Measurements from ENCODE around the gene OR52E8. TPM values are rescaled to one million over a fixed set of nuclear protein-coding genes. Genes with fewer than 3 reads are reported as not detected.

Gene OR52E8
- not detected in 2 replicates for total RNA-seq

GRCh38 chr11:5857590-5857989 lies at the start of gene OR52E8:
Gene OR52E8 (minus strand): TSS chr11:5857690. CDS start chr11:5857690, 0 bp downstream.

GRCh38 chr11:5892908-5893307 lies 35.4 kb upstream of the OR52E8 start, which contains the start of gene OR52E5:
Gene OR52E5 (plus strand): TSS chr11:5893208. CDS start chr11:5900777, 7,569 bp downstream.

GRCh38 chr11:5880329-5880728 lies 22.8 kb upstream of the OR52E8 start, which contains the start of gene OR52E4:
Gene OR52E4 (plus strand): TSS chr11:5880629. CDS start chr11:5884293, 3,664 bp downstream.

GRCh38 chr11:5841797-5842196 lies 15.7 kb downstream of the OR52E8 start, which contains the start of gene OR52E6:
Gene OR52E6 (minus strand): TSS chr11:5841897. CDS start chr11:5841897, 0 bp downstream.

GRCh38 chr11:5808500-5809121 lies 48.9 kb downstream of the OR52E8 start, which contains the start of gene OR52N2:
Gene OR52N2 (plus strand): TSS chr11:5808924. CDS start chr11:5820336, 11,412 bp downstream.

Other genes starting within 250 kb of the OR52E8 start
- 4.7 and 5.9 TPM in 2 replicates for gene TRIM34, start 232.7 kb downstream of the OR52E8 start, total RNA-seq
- gene TRIM5, start 172.6 kb downstream of the OR52E8 start, total RNA-seq, result 26.1 and 31.9 TPM in 2 replicates
- gene TRIM22, start 167.9 kb downstream of the OR52E8 start, total RNA-seq, result 49.7 and 86.0 TPM in 2 replicates
- not detected in 2 replicates for gene OR56B1, start 121.2 kb downstream of the OR52E8 start, total RNA-seq
- not detected in 2 replicates for gene OR52N4, start 103.4 kb downstream of the OR52E8 start, total RNA-seq
- not detected in 2 replicates for gene OR52N5, start 74.3 kb downstream of the OR52E8 start, total RNA-seq
- not detected in 2 replicates for gene OR52N1, start 66.4 kb downstream of the OR52E8 start, total RNA-seq
- not detected in 2 replicates for gene OR52N2, start 48.8 kb downstream of the OR52E8 start, total RNA-seq
- gene OR52E6, start 15.8 kb downstream of the OR52E8 start, total RNA-seq, result not detected in 2 replicates
- gene OR52E4, start 22.9 kb upstream of the OR52E8 start, total RNA-seq, result not detected in 2 replicates
- gene OR52E5, start 35.5 kb upstream of the OR52E8 start, total RNA-seq, result not detected in 2 replicates
- not detected in 2 replicates for gene OR56A3, start 84.6 kb upstream of the OR52E8 start, total RNA-seq
- not detected in 2 replicates for gene OR56A5, start 110.8 kb upstream of the OR52E8 start, total RNA-seq
- gene OR52L1, start 129.3 kb upstream of the OR52E8 start, total RNA-seq, result not detected in 2 replicates
- not detected in 2 replicates for gene OR56A4, start 149.3 kb upstream of the OR52E8 start, total RNA-seq
- gene OR56A1, start 173.1 kb upstream of the OR52E8 start, total RNA-seq, result not detected in 2 replicates
- not detected in 2 replicates for gene OR56B4, start 250.0 kb upstream of the OR52E8 start, total RNA-seq

All from subcutaneous preadipocyte (primary cell).